Esophagus squamous epithelium (tissue), 4 donors: ENCODE results near the gene UHRF2.

ENCODE experiments used
- POLR2A ChIP-seq, 4 donors: fragments of 450-650 bp; IDR thresholded peaks; one replicate each; pipeline ENCODE4 v1.6.1; 2017; ENCODE audit warnings: antibody characterized with exemption in 4 of 4, mild to moderate bottlenecking in 4 of 4, moderate library complexity in 3 of 4
- TF ChIP-seq, protein P1 (sequence below), 6 experiments: fragments of 450-650 bp in 4 of 6; fragments of 200-600 bp in 2 of 6; sonication (generic) in 2 of 6; IDR thresholded peaks; one replicate each; pipeline ENCODE4 v1.5.1; 2016 to 2019; ENCODE audit warnings: antibody characterized with exemption in 6 of 6, mild to moderate bottlenecking in 4 of 6, moderate library complexity in 4 of 6

- TF ChIP-seq POLR2A (IDR thresholded peaks at IDR 0.05): no peak
- TF ChIP-seq, protein P1, sequence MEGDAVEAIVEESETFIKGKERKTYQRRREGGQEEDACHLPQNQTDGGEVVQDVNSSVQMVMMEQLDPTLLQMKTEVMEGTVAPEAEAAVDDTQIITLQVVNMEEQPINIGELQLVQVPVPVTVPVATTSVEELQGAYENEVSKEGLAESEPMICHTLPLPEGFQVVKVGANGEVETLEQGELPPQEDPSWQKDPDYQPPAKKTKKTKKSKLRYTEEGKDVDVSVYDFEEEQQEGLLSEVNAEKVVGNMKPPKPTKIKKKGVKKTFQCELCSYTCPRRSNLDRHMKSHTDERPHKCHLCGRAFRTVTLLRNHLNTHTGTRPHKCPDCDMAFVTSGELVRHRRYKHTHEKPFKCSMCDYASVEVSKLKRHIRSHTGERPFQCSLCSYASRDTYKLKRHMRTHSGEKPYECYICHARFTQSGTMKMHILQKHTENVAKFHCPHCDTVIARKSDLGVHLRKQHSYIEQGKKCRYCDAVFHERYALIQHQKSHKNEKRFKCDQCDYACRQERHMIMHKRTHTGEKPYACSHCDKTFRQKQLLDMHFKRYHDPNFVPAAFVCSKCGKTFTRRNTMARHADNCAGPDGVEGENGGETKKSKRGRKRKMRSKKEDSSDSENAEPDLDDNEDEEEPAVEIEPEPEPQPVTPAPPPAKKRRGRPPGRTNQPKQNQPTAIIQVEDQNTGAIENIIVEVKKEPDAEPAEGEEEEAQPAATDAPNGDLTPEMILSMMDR (IDR thresholded peaks at IDR 0.05): no peak
Observed at GRCh38 chr9:6473151-6473550, 60.2 kb downstream of the UHRF2 start.
